ENCODE data around the gene GDI1. TPM values are rescaled to one million over a fixed set of nuclear protein-coding genes. Genes with fewer than 3 reads are reported as not detected.

GDI1 gene
- total RNA-seq, 1 experiment from 2014 or later, result 96.1 TPM

GRCh38 chrX:154402622-154403127, 34.3 kb upstream of the GDI1 start:
- no TSS peak for BruUV-seq (replicated peaks)
- H4K20me1 ChIP-seq (ENCODE audit: low read length), result peaks cover 24% of the 10 kb centered on the region
- no peak overlapping the region for H3K27ac ChIP-seq (ENCODE audit: low read length)
- ChIA-PET CTCF (no interaction called here), POLR2A (ENCODE audit: unreplicated experiment) (no interaction called here)
- no peaks in the 10 kb centered on the region for H3K9me2 ChIP-seq (replicated peaks; ENCODE audit: low read length)
- H3K79me2 ChIP-seq (ENCODE audit: low read length), result peaks cover 23% of the 10 kb centered on the region
- peaks cover 25% of the 10 kb centered on the region for H3K36me3 ChIP-seq (ENCODE audit: low read depth, low read length)
- no peak for ATAC-seq
- H3F3A ChIP-seq (ENCODE audit: low read length, unreplicated experiment), result peaks cover 22% of the 10 kb centered on the region
- H3K4me1 ChIP-seq (ENCODE audit: insufficient read depth, low read length), result peaks cover 9% of the 10 kb centered on the region; the same call in 1 of the 2 replicates
- H3K27me3 ChIP-seq (ENCODE audit: low read length), result no peaks in the 10 kb centered on the region
- no peak overlapping the region for H3K9ac ChIP-seq (ENCODE audit: low read length)
- intact Hi-C loops (cut with micrococcal nuclease), result no loop called here
- TF ChIP-seq EZH2 (IDR thresholded peaks at IDR 0.05; ENCODE audit: low read length, unreplicated experiment) (no peak), CTCF (conservative IDR thresholded peaks at IDR 0.05; ENCODE audit: low read depth, low read length) (no peak), EZH2phosphoT487 (IDR thresholded peaks at IDR 0.05; ENCODE audit: borderline replicate concordance, low read length) (no peak)
- H3K4me3 ChIP-seq (ENCODE audit: low read length), result no peak overlapping the region
- no peak for DNase-seq
- H2AFZ ChIP-seq (ENCODE audit: low read length), result no peak overlapping the region
- H3K9me3 ChIP-seq (ENCODE audit: low read length), result no peaks in the 10 kb centered on the region
- H3K4me2 ChIP-seq (ENCODE audit: low read length), result no peak overlapping the region

- POLR2A ChIA-PET (ENCODE audit: unreplicated experiment), result no interaction called here
- peaks cover 9% of the 10 kb centered on the region; the same call in 1 of the 2 replicates for H3K4me1 ChIP-seq (ENCODE audit: insufficient read depth, low read length)
- peaks cover 22% of the 10 kb centered on the region for H3F3A ChIP-seq (ENCODE audit: low read length, unreplicated experiment)
- peaks cover 23% of the 10 kb centered on the region for H3K79me2 ChIP-seq (ENCODE audit: low read length)
- H3K9me2 ChIP-seq (replicated peaks; ENCODE audit: low read length), result no peaks in the 10 kb centered on the region
- TF ChIP-seq EZH2phosphoT487 (IDR thresholded peaks at IDR 0.05; ENCODE audit: borderline replicate concordance, low read length) (no peak), CTCF (conservative IDR thresholded peaks at IDR 0.05; ENCODE audit: low read depth, low read length) (no peak)
- H3K9ac ChIP-seq (ENCODE audit: low read length), result no peak overlapping the region
- peaks cover 24% of the 10 kb centered on the region for H4K20me1 ChIP-seq (ENCODE audit: low read length)
- intact Hi-C loops (cut with micrococcal nuclease), result no loop called here
- H3K4me3 ChIP-seq (ENCODE audit: low read length), result no peak overlapping the region
- no peaks in the 10 kb centered on the region for H3K9me3 ChIP-seq (ENCODE audit: low read length)
- H3K27me3 ChIP-seq (ENCODE audit: low read length), result no peaks in the 10 kb centered on the region
- BruUV-seq (replicated peaks), result no TSS peak
- ATAC-seq (no peak), DNase-seq (no peak)
- no peak overlapping the region for H3K27ac ChIP-seq (ENCODE audit: low read length)
- CTCF ChIA-PET, result no interaction called here
- no peak overlapping the region for H2AFZ ChIP-seq (ENCODE audit: low read length)
- H3K4me2 ChIP-seq (ENCODE audit: low read length), result no peak overlapping the region
- H3K36me3 ChIP-seq (ENCODE audit: low read depth, low read length), result peaks cover 25% of the 10 kb centered on the region
These were observed 33.8 kb upstream of the GDI1 start for GRCh38 chrX:154403192-154403591.

GRCh38 chrX:154403858-154404257, 33.1 kb upstream of the GDI1 start:
- no peak overlapping the region for H3K4me2 ChIP-seq (ENCODE audit: low read length)

More at GRCh38 chrX:154403858-154404257, 33.1 kb upstream of the GDI1 start:
- no peak for ATAC-seq
- peaks cover 22% of the 10 kb centered on the region for H3F3A ChIP-seq (ENCODE audit: low read length, unreplicated experiment)
- H3K9me3 ChIP-seq (ENCODE audit: low read length), result no peaks in the 10 kb centered on the region
- no peak for TF ChIP-seq CTCF (conservative IDR thresholded peaks at IDR 0.05; ENCODE audit: low read depth, low read length)
- TF ChIP-seq EZH2phosphoT487 (IDR thresholded peaks at IDR 0.05; ENCODE audit: borderline replicate concordance, low read length), result no peak
- TF ChIP-seq EZH2 (IDR thresholded peaks at IDR 0.05; ENCODE audit: low read length, unreplicated experiment), result no peak
- no peak overlapping the region for H3K27ac ChIP-seq (ENCODE audit: low read length)
- H3K27me3 ChIP-seq (ENCODE audit: low read length), result no peaks in the 10 kb centered on the region
- peaks cover 15% of the 10 kb centered on the region; the same call in 1 of the 2 replicates for H3K4me1 ChIP-seq (ENCODE audit: insufficient read depth, low read length)
- H4K20me1 ChIP-seq (ENCODE audit: low read length), result peaks cover 18% of the 10 kb centered on the region
- intact Hi-C loops (cut with micrococcal nuclease), result no loop called here
- no peak overlapping the region for H3K9ac ChIP-seq (ENCODE audit: low read length)
- no peak overlapping the region for H2AFZ ChIP-seq (ENCODE audit: low read length)
- no peaks in the 10 kb centered on the region for H3K9me2 ChIP-seq (replicated peaks; ENCODE audit: low read length)
- H3K4me3 ChIP-seq (ENCODE audit: low read length), result no peak overlapping the region
- no TSS peak for BruUV-seq (replicated peaks)
- ChIA-PET CTCF (no interaction called here), POLR2A (ENCODE audit: unreplicated experiment) (no interaction called here)
- peaks cover 23% of the 10 kb centered on the region for H3K79me2 ChIP-seq (ENCODE audit: low read length)
- no peak for DNase-seq
- H3K36me3 ChIP-seq (ENCODE audit: low read depth, low read length), result peaks cover 19% of the 10 kb centered on the region

Data from PC-3 (cell line).